IMR-90 (cell line): ENCODE data around the gene SMIM5. TPM values are rescaled to one million over a fixed set of nuclear protein-coding genes. Genes with fewer than 3 reads are reported as not detected.

ENCODE experiments used
- ATAC-seq: fragments of 200-7000 bp; cut with Tn5 transposase; 2 replicates; pipeline ENCODE4 v1.9.1; 2020; ENCODE audit warnings: low read depth, mild to moderate bottlenecking, moderate library complexity
- BruUV-seq: library from RNA; stranded (reverse); fragments of 400-500 nt; replicated peaks from 2 replicates; lab custom pipeline; 2021; lab: Mats Ljungman, UMichigan
- CTCF ChIA-PET: fragments of 300-600 bp; formaldehyde crosslinking; extraction: SDS; loops from one replicate; lab custom pipeline; 2021; ENCODE audit warnings: antibody characterized with exemption; lab: Yijun Ruan, JAX
- POLR2A ChIA-PET: fragments of 300-600 bp; sonication (Branson Sonifier 250); formaldehyde crosslinking; loops from one replicate; lab custom pipeline; 2022; ENCODE audit warnings: antibody characterized with exemption; ENCODE audit not compliant: unreplicated experiment; lab: Charles Lee
- DNase-seq: peaks from one replicate; pipeline ENCODE4 v3.0.0; 2013
- H2AFZ ChIP-seq: replicated peaks from 2 replicates; pipeline ENCODE3; 2013; ENCODE audit warnings: low read length, mild to moderate bottlenecking; ENCODE audit not compliant: poor library complexity
- H2AK5ac ChIP-seq: 2 replicates; pipeline ENCODE4 v1.6.1; 2013; ENCODE audit warnings: low read depth, low read length, inconsistent platforms
- H2AK9ac ChIP-seq: replicated peaks from 2 replicates; pipeline ENCODE3; 2013; ENCODE audit warnings: mild to moderate bottlenecking, low read depth, low read length, moderate library complexity; ENCODE audit not compliant: poor library complexity
- H2BK120ac ChIP-seq: 2 replicates; pipeline ENCODE4 v1.6.1; 2013; ENCODE audit warnings: low read depth, low read length, inconsistent platforms
- H2BK15ac ChIP-seq: 3 replicates; pipeline ENCODE4 v1.6.1; 2013; ENCODE audit warnings: low read depth, low read length, inconsistent platforms
- H2BK20ac ChIP-seq: 2 replicates; pipeline ENCODE4 v1.6.1; 2013; ENCODE audit warnings: low read depth, mild to moderate bottlenecking, inconsistent platforms, low read length, moderate library complexity
- H2BK5ac ChIP-seq: 2 replicates; pipeline ENCODE4 v1.6.1; 2013; ENCODE audit warnings: mild to moderate bottlenecking, low read depth, low read length, inconsistent platforms; ENCODE audit not compliant: poor library complexity, severe bottlenecking
- H3K14ac ChIP-seq: replicated peaks from 2 replicates; pipeline ENCODE4 v1.6.1; 2013; ENCODE audit warnings: low read depth, low read length, inconsistent platforms
- H3K18ac ChIP-seq: 2 replicates; pipeline ENCODE4 v1.6.1; 2013; ENCODE audit warnings: low read depth, low read length, control low read depth
- H3K23ac ChIP-seq: 2 replicates; pipeline ENCODE4 v1.6.1; 2013; ENCODE audit warnings: low read depth, low read length, inconsistent platforms
- H3K27ac ChIP-seq: 2 replicates; pipeline ENCODE4 v1.5.1; 2013; ENCODE audit warnings: mild to moderate bottlenecking, control low read depth, low read length; ENCODE audit not compliant: insufficient read depth
- H3K27me3 ChIP-seq: 2 replicates; pipeline ENCODE4 v1.6.1; 2013; ENCODE audit warnings: low read length; ENCODE audit not compliant: control insufficient read depth, insufficient read depth
- H3K36me3 ChIP-seq: 2 replicates; pipeline ENCODE4 v1.6.1; 2013; ENCODE audit warnings: low read length, mixed read lengths; ENCODE audit not compliant: control insufficient read depth, insufficient read depth
- H3K4ac ChIP-seq: 2 replicates; pipeline ENCODE4 v1.6.1; 2013; ENCODE audit warnings: low read depth, low read length, inconsistent platforms
- H3K4me1 ChIP-seq: 2 replicates; pipeline ENCODE4 v1.6.1; 2013; ENCODE audit warnings: low read length, mixed read lengths; ENCODE audit not compliant: control insufficient read depth, insufficient read depth
- H3K4me2 ChIP-seq: 2 replicates; pipeline ENCODE4 v1.6.1; 2013; ENCODE audit warnings: low read depth, mild to moderate bottlenecking, control low read depth, low read length, moderate library complexity
- H3K4me3 ChIP-seq: 2 replicates; pipeline ENCODE4 v1.5.1; 2013; ENCODE audit warnings: low read depth, mild to moderate bottlenecking, control low read depth, low read length, moderate library complexity; ENCODE audit not compliant: insufficient read depth
- H3K56ac ChIP-seq: 2 replicates; pipeline ENCODE4 v1.6.1; 2013; ENCODE audit warnings: low read length, inconsistent platforms; ENCODE audit not compliant: insufficient read depth; ENCODE audit errors: extremely low read depth
- H3K79me1 ChIP-seq, 2 experiments: 2 replicates each; pipeline ENCODE4 v1.6.1; 2013; ENCODE audit warnings: low read length in 2 of 2, inconsistent platforms in 1 of 2, low read depth in 1 of 2
- H3K9ac ChIP-seq: 2 replicates; pipeline ENCODE4 v1.6.1; 2013; ENCODE audit warnings: low read depth, low read length, control low read depth
- H3K9me1 ChIP-seq: 2 replicates; pipeline ENCODE4 v1.6.1; 2013; ENCODE audit warnings: low read length, inconsistent platforms; ENCODE audit not compliant: insufficient read depth
- H3K9me3 ChIP-seq: 2 replicates; pipeline ENCODE4 v1.6.1; 2013; ENCODE audit warnings: low read length; ENCODE audit not compliant: control insufficient read depth, insufficient read depth
- H4K20me1 ChIP-seq: 2 replicates; pipeline ENCODE4 v1.6.1; 2013; ENCODE audit warnings: low read length, inconsistent platforms; ENCODE audit not compliant: insufficient read depth
- H4K5ac ChIP-seq: 2 replicates; pipeline ENCODE4 v1.6.1; 2013; ENCODE audit warnings: mild to moderate bottlenecking, low read depth, low read length, control low read depth
- H4K8ac ChIP-seq, 2 experiments: 2 replicates each; pipeline ENCODE4 v1.6.1; 2013; ENCODE audit warnings: low read depth in 2 of 2, low read length in 2 of 2, control low read depth in 1 of 2, inconsistent platforms in 1 of 2
- H4K91ac ChIP-seq: 2 replicates; pipeline ENCODE4 v1.6.1; 2013; ENCODE audit warnings: low read depth, low read length, inconsistent platforms; ENCODE audit not compliant: insufficient read depth
- CEBPB ChIP-seq: IDR thresholded peaks from 2 replicates; pipeline ENCODE4 v1.6.1; 2012; ENCODE audit warnings: low read depth, low read length, improper control_type of control experiment
- CHD1 ChIP-seq: IDR thresholded peaks from 2 replicates; pipeline ENCODE4 v1.6.1; 2012; ENCODE audit warnings: low read depth, low read length, improper control_type of control experiment
- CTCF ChIP-seq: conservative IDR thresholded peaks from 2 replicates; pipeline ENCODE4 v1.5.1; 2012; ENCODE audit warnings: mild to moderate bottlenecking, low read depth, low read length, improper control_type of control experiment
- ELK1 ChIP-seq: fragments of 150-350 bp; IDR thresholded peaks from 2 replicates; pipeline ENCODE4 v1.6.1; 2016; ENCODE audit warnings: low read depth, mild to moderate bottlenecking, low read length, moderate library complexity, borderline replicate concordance
- FOS ChIP-seq: fragments of 150-350 bp; IDR thresholded peaks from 2 replicates; pipeline ENCODE4 v1.6.1; 2016; ENCODE audit warnings: low read depth, low read length
- MAFK ChIP-seq: IDR thresholded peaks from 2 replicates; pipeline ENCODE4 v1.6.1; 2012; ENCODE audit warnings: low read depth, low read length, improper control_type of control experiment
- MAZ ChIP-seq: IDR thresholded peaks from 2 replicates; pipeline ENCODE4 v1.6.1; 2012; ENCODE audit warnings: low read depth, mild to moderate bottlenecking, low read length, improper control_type of control experiment, moderate library complexity, borderline replicate concordance
- MXI1 ChIP-seq: IDR thresholded peaks from 2 replicates; pipeline ENCODE4 v1.6.1; 2012; ENCODE audit warnings: low read depth, mild to moderate bottlenecking, low read length, moderate library complexity, borderline replicate concordance
- POLR2A ChIP-seq: IDR thresholded peaks from 2 replicates; pipeline ENCODE4 v1.6.1; 2012; ENCODE audit warnings: mild to moderate bottlenecking, low read depth, low read length
- RCOR1 ChIP-seq: IDR thresholded peaks from 2 replicates; pipeline ENCODE4 v1.6.1; 2012; ENCODE audit warnings: mild to moderate bottlenecking, low read length, improper control_type of control experiment; ENCODE audit not compliant: insufficient replicate concordance
- SMC3 ChIP-seq: fragments of 150-350 bp; IDR thresholded peaks from 2 replicates; pipeline ENCODE4 v1.6.1; 2016; ENCODE audit warnings: low read depth, mild to moderate bottlenecking, antibody characterized with exemption, low read length, moderate library complexity
- USF2 ChIP-seq: fragments of 150-350 bp; IDR thresholded peaks from 2 replicates; pipeline ENCODE4 v1.6.1; 2017; ENCODE audit warnings: mild to moderate bottlenecking, antibody characterized with exemption, low read length, low read depth
- WGBS, 2 experiments: methylation state at CpG; one replicate each; pipeline versions ENCODE4 v1.1.5 to v1.1.7; 2013; ENCODE audit warnings: missing lambda C conversion rate in 2 of 2; ENCODE audit not compliant: insufficient read length in 1 of 2; ENCODE audit errors: extremely low coverage in 2 of 2; 5-methylcytosine and 5-hydroxymethylcytosine counted together
- dilution Hi-C: fragments of 300-500 bp; cut with HindIII; formaldehyde crosslinking; loops from one replicate; pipeline ENCODE4 v1.14.3; 2018; ENCODE audit warnings: low sequenced_read_pairs; ENCODE audit not compliant: unreplicated experiment
- in situ Hi-C: fragments of 300-500 bp; cut with MboI; formaldehyde crosslinking; loops from 3 replicates; pipeline ENCODE4 v1.14.3; 2019; ENCODE audit warnings: low sequenced_read_pairs, inconsistent platforms, mixed read lengths
- intact Hi-C: fragments of 100-400 bp; cut with micrococcal nuclease; formaldehyde crosslinking; loops from 2 replicates; pipeline ENCODE4 v1.10.0; 2022
- polyA plus RNA-seq, 3 experiments: library from polyadenylated mRNA; depleted of rRNA; stranded (reverse); fragments of >200 nt; gene quantifications; 2 replicates each; pipeline ENCODE4 v1.2.3, GENCODE V29; 2012; ENCODE audit warnings: low replicate concordance in 1 of 3
- total RNA-seq: library from RNA; depleted of rRNA; stranded (reverse); fragments of >200 nt; gene quantifications from 2 replicates; pipeline ENCODE4 v1.2.3, GENCODE V29; 2012

Gene SMIM5
- total and polyA plus RNA-seq, 2 of the 4 experiments (the other 2 are of a cell fraction): not detected

- TF ChIP-seq CTCF: peak; percentile 86
Measured at GRCh38 chr17:75633486-75634375, 497 bp downstream of the SMIM5 start (continued).

GRCh38 chr17:75634376-75634740, 1.1 kb downstream of the SMIM5 start:
- ChIA-PET CTCF (interaction anchor here (0.6 to 2.3 kb wide), 14 partner anchors 9 to 772 kb away, joined by 3 to 53 read pairs (median 6); no protein-coding TSS in a partner anchor), POLR2A (no interaction called here)
- Histone ChIP-seq H3K56ac (no peak overlapping the region), H2BK20ac (no peak overlapping the region), H2BK15ac (no peak overlapping the region), H3K4me1 (peaks cover 15% of the 10 kb centered on the region), H3K4me3 (no peak overlapping the region), H2BK5ac (no peak overlapping the region), H3K4me2 (no peak overlapping the region), H3K18ac (no peak overlapping the region), H2BK120ac (no peak overlapping the region), H3K4ac (no peak overlapping the region), H3K9ac (no peak overlapping the region), H4K8ac (no peak overlapping the region), H3K27me3 (no peaks in the 10 kb centered on the region), H3K36me3 (peaks cover 10% of the 10 kb centered on the region; the same call in 1 of the 2 replicates), H3K14ac (no peak overlapping the region), H3K23ac (no peak overlapping the region), H3K27ac (no peak overlapping the region), H3K9me3 (no peaks in the 10 kb centered on the region), H2AFZ (peak overlapping the region; percentile 88), H2AK5ac (no peak overlapping the region), H4K5ac (no peak overlapping the region), H3K79me1 (peaks cover 0 to 3% of the 10 kb centered on the region in 2 experiments; a peak in 1 of 4 replicates), H2AK9ac (no peak overlapping the region), H4K20me1 (peaks cover 9% of the 10 kb centered on the region), H4K91ac (no peak overlapping the region), H3K9me1 (no peaks in the 10 kb centered on the region)
- dilution Hi-C loops (no loop called here), in situ Hi-C loops (loop anchor here (5.0 kb wide), 1 partner anchor 113 kb away; no protein-coding TSS in a partner anchor), intact Hi-C loops (loop anchor here (5.0 kb wide), 1 partner anchor 117 kb away; the partner anchor contains the start of genes CASKIN2 and TSEN54)
- DNase-seq: no peak
- no peak for ATAC-seq
- WGBS, 2 experiments: 40% methylated on average over 1 of the region's 9 CpGs; no CpG with 5 or more reads in 1 of the 2 experiments
- BruUV-seq: no TSS peak
- TF ChIP-seq FOS (no peak), POLR2A (no peak), SMC3 (no peak), ELK1 (no peak), MAFK (no peak), RCOR1 (no peak), USF2 (no peak), CHD1 (no peak), MXI1 (no peak), MAZ (no peak), CEBPB (no peak)
